SK-N-SH treated with all-trans-retinoic acid at 6 μM for 48 hours (cell line): ENCODE measurements around the gene BZW2.

Experiments used
- ATAC-seq: fragments of 200-7000 bp; cut with Tn5 transposase; 3 replicates; pipeline ENCODE4 v1.9.1; 2020; ENCODE audit warnings: mild to moderate bottlenecking, moderate library complexity
- ARNTL ChIP-seq: fragments of 450-650 bp; formaldehyde crosslinking; IDR thresholded peaks from 2 replicates; pipeline ENCODE4 v1.5.0; 2020; ENCODE audit warnings: low read depth, mild to moderate bottlenecking, moderate library complexity, borderline replicate concordance
- CREB5 ChIP-seq: fragments of 250-450 bp; sonication (Bioruptor Pico); IDR thresholded peaks from 2 replicates; pipeline ENCODE4 v1.5.1; 2020; ENCODE audit warnings: low read depth, mild to moderate bottlenecking, moderate library complexity
- CSDC2 ChIP-seq: fragments of 250-450 bp; sonication (Bioruptor Pico); IDR thresholded peaks from 2 replicates; pipeline ENCODE4 v1.5.0; 2020; ENCODE audit warnings: mild to moderate bottlenecking, moderate library complexity
- ESRRG ChIP-seq: fragments of 250-450 bp; sonication (Bioruptor Pico); IDR thresholded peaks from 2 replicates; pipeline ENCODE4 v1.6.1; 2021; ENCODE audit warnings: mild to moderate bottlenecking
- GLIS3 ChIP-seq: fragments of 250-450 bp; sonication (Bioruptor Pico); IDR thresholded peaks from 2 replicates; pipeline ENCODE4 v1.5.0; 2020; ENCODE audit warnings: mild to moderate bottlenecking, moderate library complexity
- OSR1 ChIP-seq: fragments of 250-450 bp; sonication (Bioruptor Pico); IDR thresholded peaks from 2 replicates; pipeline ENCODE4 v1.8.0; 2022; ENCODE audit warnings: moderate library complexity, mild to moderate bottlenecking, inconsistent platforms
- PATZ1 ChIP-seq: fragments of 250-450 bp; sonication (Bioruptor Pico); IDR thresholded peaks from 2 replicates; pipeline ENCODE4 v1.8.0; 2020; ENCODE audit warnings: mild to moderate bottlenecking, moderate library complexity, borderline replicate concordance
- POU6F1 ChIP-seq: fragments of 250-450 bp; sonication (Bioruptor Pico); IDR thresholded peaks from 2 replicates; pipeline ENCODE4 v1.8.0; 2021; ENCODE audit warnings: low read depth, mild to moderate bottlenecking, moderate library complexity, borderline replicate concordance
- PPARA ChIP-seq: fragments of 250-450 bp; sonication (Bioruptor Pico); IDR thresholded peaks from 2 replicates; pipeline ENCODE4 v1.5.0; 2020; ENCODE audit warnings: mild to moderate bottlenecking, borderline replicate concordance
- SNAI2 ChIP-seq: fragments of 250-450 bp; sonication (Bioruptor Pico); IDR thresholded peaks from 2 replicates; pipeline ENCODE4 v1.5.0; 2020; ENCODE audit warnings: mild to moderate bottlenecking, moderate library complexity
- TCF4 ChIP-seq: fragments of 250-450 bp; sonication (Bioruptor Pico); IDR thresholded peaks from 2 replicates; pipeline ENCODE4 v1.8.0; 2021; ENCODE audit warnings: mild to moderate bottlenecking, moderate library complexity, borderline replicate concordance
- TOX ChIP-seq: fragments of 250-450 bp; sonication (Bioruptor Pico); IDR thresholded peaks from 2 replicates; pipeline ENCODE4 v1.8.0; 2021; ENCODE audit warnings: mild to moderate bottlenecking, moderate library complexity, borderline replicate concordance
- TSHZ2 ChIP-seq: fragments of 250-450 bp; sonication (Bioruptor Pico); IDR thresholded peaks from 2 replicates; pipeline ENCODE4 v1.5.0; 2020; ENCODE audit warnings: mild to moderate bottlenecking, moderate library complexity
- ZC3H10 ChIP-seq: fragments of 250-450 bp; sonication (Bioruptor Pico); IDR thresholded peaks from 2 replicates; pipeline ENCODE4 v1.5.1; 2021; ENCODE audit warnings: mild to moderate bottlenecking, moderate library complexity
- ZFP3 ChIP-seq: fragments of 250-450 bp; sonication (Bioruptor Pico); IDR thresholded peaks from 2 replicates; pipeline ENCODE4 v1.5.0; 2020; ENCODE audit warnings: mild to moderate bottlenecking, moderate library complexity
- ZFP30 ChIP-seq: fragments of 450-650 bp; formaldehyde crosslinking; IDR thresholded peaks from 2 replicates; pipeline ENCODE4 v1.5.0; 2022; ENCODE audit warnings: mild to moderate bottlenecking, moderate library complexity
- ZNF565 ChIP-seq: fragments of 450-650 bp; formaldehyde crosslinking; conservative IDR thresholded peaks from 2 replicates; pipeline ENCODE4 v1.5.0; 2020; ENCODE audit warnings: low read depth, mild to moderate bottlenecking, moderate library complexity
- ZNF70 ChIP-seq: fragments of 450-650 bp; formaldehyde crosslinking; IDR thresholded peaks from 2 replicates; pipeline ENCODE4 v1.5.0; 2020; ENCODE audit warnings: mild to moderate bottlenecking, moderate library complexity

BZW2 gene

GRCh38 chr7:16708511-16708910 lies 62.5 kb downstream of the BZW2 start:
- no peak for TF ChIP-seq ARNTL (CRISPR knock-in tag)
- no peak for TF ChIP-seq OSR1
- no peak for TF ChIP-seq PPARA (CRISPR knock-in tag)
- no peak for TF ChIP-seq TCF4 (CRISPR knock-in tag)
- no peak for TF ChIP-seq TSHZ2 (CRISPR knock-in tag)
- TF ChIP-seq GLIS3 (CRISPR knock-in tag): no peak
- TF ChIP-seq ZNF565 (CRISPR knock-in tag): no peak
- peak; percentile 18; the same call in 2 of the 3 replicates for ATAC-seq

- TF ChIP-seq OSR1: 0 out of 2 replicates have a peak, but pooled peaks have one; percentile 12
- TF ChIP-seq ZFP3 (CRISPR knock-in tag): no peak
- peak; percentile 88 for ATAC-seq
Measured at GRCh38 chr7:16708980-16709379, 63.0 kb downstream of the BZW2 start.

- no peak for TF ChIP-seq ZFP30 (CRISPR knock-in tag)
- TF ChIP-seq CSDC2 (CRISPR knock-in tag): no peak
- no peak for TF ChIP-seq CREB5 (CRISPR knock-in tag)
- TF ChIP-seq ESRRG (CRISPR knock-in tag): no peak
- TF ChIP-seq PPARA (CRISPR knock-in tag): no peak
- TF ChIP-seq PATZ1 (CRISPR knock-in tag): no peak
- TF ChIP-seq TCF4 (CRISPR knock-in tag): no peak
- no peak for TF ChIP-seq TSHZ2 (CRISPR knock-in tag)
- no peak for TF ChIP-seq ZC3H10 (CRISPR knock-in tag)
- no peak for TF ChIP-seq ZNF70 (CRISPR knock-in tag)
- no peak for TF ChIP-seq ZNF565 (CRISPR knock-in tag)
- TF ChIP-seq, all 23 proteins: peak for 0
- ATAC-seq: no peak
Measured at GRCh38 chr7:16710651-16711050, 64.7 kb downstream of the BZW2 start.

- TF ChIP-seq SNAI2 (CRISPR knock-in tag): no peak
- TF ChIP-seq ZC3H10 (CRISPR knock-in tag): no peak
- TF ChIP-seq ZFP30 (CRISPR knock-in tag): no peak
- no peak for TF ChIP-seq POU6F1 (CRISPR knock-in tag)
- no peak for TF ChIP-seq ESRRG (CRISPR knock-in tag)
- no peak for TF ChIP-seq ZFP3 (CRISPR knock-in tag)
- no peak for TF ChIP-seq CSDC2 (CRISPR knock-in tag)
- TF ChIP-seq TSHZ2 (CRISPR knock-in tag): no peak
- TF ChIP-seq ARNTL (CRISPR knock-in tag): no peak
- no peak for TF ChIP-seq OSR1
- no peak for TF ChIP-seq PATZ1 (CRISPR knock-in tag)
- no peak for TF ChIP-seq TOX (CRISPR knock-in tag)
- TF ChIP-seq, all 23 proteins: peak for 0
- ATAC-seq: no peak
Measured at GRCh38 chr7:16711730-16712129, 65.7 kb downstream of the BZW2 start.
